Upper lobe of right lung (tissue), 1 donor: ENCODE results near the gene PRPF31. TPM values are rescaled to one million over a fixed set of nuclear protein-coding genes. Genes with fewer than 3 reads are reported as not detected.
"Not testable (repeated sequence)": the region's sequence is repeated elsewhere in the genome, so short reads cannot be mapped to it uniquely, and the experiment has no call there.

Source experiments
- ATAC-seq: fragments of 200-7000 bp; cut with Tn5 transposase; one replicate; pipeline ENCODE4 v1.9.1; 2020; ENCODE audit warnings: mild to moderate bottlenecking, moderate library complexity
- DNase-seq: peaks from one replicate; pipeline ENCODE4 v3.0.0-alpha.2; 2020
- H3K27ac ChIP-seq: fragments of 200-600 bp; one replicate; pipeline ENCODE4 v1.8.0; 2022
- H3K27me3 ChIP-seq: fragments of 200-600 bp; one replicate; pipeline ENCODE4 v1.8.0; 2022; ENCODE audit warnings: mild to moderate bottlenecking
- H3K36me3 ChIP-seq: fragments of 200-600 bp; one replicate; pipeline ENCODE4 v1.8.0; 2022
- H3K4me1 ChIP-seq: fragments of 200-600 bp; one replicate; pipeline ENCODE4 v1.8.0; 2022
- H3K4me3 ChIP-seq: fragments of 200-600 bp; one replicate; pipeline ENCODE4 v1.8.0; 2022; ENCODE audit warnings: mild to moderate bottlenecking
- H3K9me3 ChIP-seq: fragments of 200-600 bp; one replicate; pipeline ENCODE4 v1.8.0; 2022
- intact Hi-C: fragments of 100-400 bp; cut with DNase I; formaldehyde crosslinking; loops from one replicate; pipeline ENCODE4 v1.11.0; 2022
- total RNA-seq: library from RNA; stranded (reverse); fragmentation: NEBNext Ultra II Directional; extraction: Animal tissue kit (Norgen Biotek cat#: 25700); gene quantifications from one replicate; pipeline ENCODE4 v1.2.1, GENCODE V29; 2021
- TF ChIP-seq, protein P1 (sequence below): fragments of 200-600 bp; IDR thresholded peaks from one replicate; pipeline ENCODE4 v1.8.0; 2022; ENCODE audit warnings: antibody characterized with exemption
- donor health status: DM: no; HTN: yes; CAD: no; lungs with severe emphysema.

PRPF31 gene
- total RNA-seq, 1 donor from 2014 or later: 44.9 TPM

DNA sequence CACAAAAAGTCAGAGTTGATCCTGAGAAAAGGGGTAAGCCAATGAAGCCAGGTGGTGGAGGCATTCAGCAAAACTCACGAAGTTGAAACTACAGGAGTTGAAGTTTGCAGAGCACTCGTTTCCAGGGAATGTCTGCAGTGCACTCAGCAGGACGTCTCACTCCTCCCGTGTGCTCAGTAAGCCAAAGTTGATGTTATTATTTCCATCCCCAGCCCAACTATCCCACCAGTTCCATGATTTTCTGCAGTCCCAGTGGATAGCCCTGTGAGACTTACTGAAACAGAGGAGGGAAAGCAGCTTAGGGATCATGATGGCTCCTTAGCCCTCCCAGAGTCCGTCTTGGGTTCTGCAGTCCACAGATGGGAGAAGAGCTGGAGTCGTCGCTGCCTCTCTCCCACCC, 34.5 kb upstream of the PRPF31 start, which contains the start of gene TARM1:
Gene TARM1, minus strand, starts transcription at position 334 of the 400 bp plus-strand sequence. Its CDS starts 25 bp downstream, at position 309.
- ATAC-seq (no peak), DNase-seq (no peak)
- Histone ChIP-seq H3K27me3 (no peaks in the 10 kb centered on the region), H3K4me3 (no peak within 1 kb of the TSS), H3K9me3 (peaks cover 4% of the 10 kb centered on the region), H3K36me3 (no peaks in the 10 kb centered on the region), H3K4me1 (no peaks in the 10 kb centered on the region), H3K27ac (no peak within 1 kb of the TSS)
- TF ChIP-seq, protein P1, sequence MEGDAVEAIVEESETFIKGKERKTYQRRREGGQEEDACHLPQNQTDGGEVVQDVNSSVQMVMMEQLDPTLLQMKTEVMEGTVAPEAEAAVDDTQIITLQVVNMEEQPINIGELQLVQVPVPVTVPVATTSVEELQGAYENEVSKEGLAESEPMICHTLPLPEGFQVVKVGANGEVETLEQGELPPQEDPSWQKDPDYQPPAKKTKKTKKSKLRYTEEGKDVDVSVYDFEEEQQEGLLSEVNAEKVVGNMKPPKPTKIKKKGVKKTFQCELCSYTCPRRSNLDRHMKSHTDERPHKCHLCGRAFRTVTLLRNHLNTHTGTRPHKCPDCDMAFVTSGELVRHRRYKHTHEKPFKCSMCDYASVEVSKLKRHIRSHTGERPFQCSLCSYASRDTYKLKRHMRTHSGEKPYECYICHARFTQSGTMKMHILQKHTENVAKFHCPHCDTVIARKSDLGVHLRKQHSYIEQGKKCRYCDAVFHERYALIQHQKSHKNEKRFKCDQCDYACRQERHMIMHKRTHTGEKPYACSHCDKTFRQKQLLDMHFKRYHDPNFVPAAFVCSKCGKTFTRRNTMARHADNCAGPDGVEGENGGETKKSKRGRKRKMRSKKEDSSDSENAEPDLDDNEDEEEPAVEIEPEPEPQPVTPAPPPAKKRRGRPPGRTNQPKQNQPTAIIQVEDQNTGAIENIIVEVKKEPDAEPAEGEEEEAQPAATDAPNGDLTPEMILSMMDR: no peak
- intact Hi-C loops: no loop called here

DNA sequence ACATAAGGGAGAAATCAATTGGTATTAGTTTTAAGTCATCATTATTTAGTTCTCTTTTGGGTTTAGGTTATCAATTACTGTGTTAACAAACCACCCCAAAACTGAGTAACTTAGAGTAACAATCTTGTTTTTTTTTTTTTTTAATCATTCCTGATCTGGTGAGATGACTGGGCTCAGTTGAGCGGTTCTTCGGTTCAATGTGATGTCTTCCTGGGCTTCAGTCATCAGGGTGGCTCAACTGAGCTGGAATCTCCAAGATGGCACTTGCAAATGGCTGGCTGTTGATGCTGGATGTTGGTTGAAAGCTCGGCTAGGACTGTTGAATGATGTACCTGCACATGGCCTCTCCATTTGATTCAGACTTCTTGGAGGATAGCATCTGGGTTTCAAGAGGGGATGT, 31.1 kb upstream of the PRPF31 start:
- DNase-seq (no peak), ATAC-seq (no peak)
- H3K27ac ChIP-seq: no peak overlapping the region
- H3K4me1 ChIP-seq: no peaks in the 10 kb centered on the region
- no peaks in the 10 kb centered on the region for H3K36me3 ChIP-seq
- H3K9me3 ChIP-seq: peaks cover 4% of the 10 kb centered on the region
- TF ChIP-seq, protein P1: no peak
- no peak overlapping the region for H3K4me3 ChIP-seq
- no peaks in the 10 kb centered on the region for H3K27me3 ChIP-seq
- intact Hi-C loops: no loop called here

DNA sequence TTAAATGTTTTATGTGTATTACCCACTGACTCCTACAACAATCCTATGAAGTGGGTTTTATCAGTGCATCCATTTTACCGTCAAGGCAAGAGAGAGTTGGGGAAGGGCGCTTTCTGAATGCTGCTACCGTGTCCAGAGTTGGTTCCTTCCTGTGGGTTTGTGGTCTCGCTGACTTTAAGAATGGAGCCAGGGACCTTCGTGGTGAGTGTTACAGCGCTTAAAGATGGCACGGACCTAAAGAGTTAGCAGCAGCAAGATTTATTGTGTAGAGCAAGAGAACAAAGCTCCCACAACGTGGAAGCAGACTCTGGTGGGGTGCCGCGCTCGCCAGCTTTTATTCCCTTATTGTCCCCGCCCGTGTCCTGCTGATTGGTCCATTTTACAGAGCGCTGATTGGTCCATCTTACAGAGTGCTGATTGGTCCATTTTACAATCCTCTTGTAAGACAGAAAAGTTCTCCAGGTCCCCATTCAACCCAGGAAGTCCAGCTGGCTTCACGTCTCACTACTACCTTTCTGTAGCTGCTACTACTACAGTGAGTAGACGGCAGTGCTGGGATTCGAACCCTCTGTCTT, 21.0 kb upstream of the PRPF31 start:
- H3K27ac ChIP-seq: no peak overlapping the region
- TF ChIP-seq, protein P1: no peak
- H3K4me3 ChIP-seq: no peak overlapping the region
- intact Hi-C loops: no loop called here
- peaks cover 5% of the 10 kb centered on the region for H3K4me1 ChIP-seq
- H3K36me3 ChIP-seq: no peaks in the 10 kb centered on the region
- ATAC-seq (no peak), DNase-seq (no peak)
- H3K9me3 ChIP-seq: no peaks in the 10 kb centered on the region
- peaks cover 11% of the 10 kb centered on the region for H3K27me3 ChIP-seq

DNA sequence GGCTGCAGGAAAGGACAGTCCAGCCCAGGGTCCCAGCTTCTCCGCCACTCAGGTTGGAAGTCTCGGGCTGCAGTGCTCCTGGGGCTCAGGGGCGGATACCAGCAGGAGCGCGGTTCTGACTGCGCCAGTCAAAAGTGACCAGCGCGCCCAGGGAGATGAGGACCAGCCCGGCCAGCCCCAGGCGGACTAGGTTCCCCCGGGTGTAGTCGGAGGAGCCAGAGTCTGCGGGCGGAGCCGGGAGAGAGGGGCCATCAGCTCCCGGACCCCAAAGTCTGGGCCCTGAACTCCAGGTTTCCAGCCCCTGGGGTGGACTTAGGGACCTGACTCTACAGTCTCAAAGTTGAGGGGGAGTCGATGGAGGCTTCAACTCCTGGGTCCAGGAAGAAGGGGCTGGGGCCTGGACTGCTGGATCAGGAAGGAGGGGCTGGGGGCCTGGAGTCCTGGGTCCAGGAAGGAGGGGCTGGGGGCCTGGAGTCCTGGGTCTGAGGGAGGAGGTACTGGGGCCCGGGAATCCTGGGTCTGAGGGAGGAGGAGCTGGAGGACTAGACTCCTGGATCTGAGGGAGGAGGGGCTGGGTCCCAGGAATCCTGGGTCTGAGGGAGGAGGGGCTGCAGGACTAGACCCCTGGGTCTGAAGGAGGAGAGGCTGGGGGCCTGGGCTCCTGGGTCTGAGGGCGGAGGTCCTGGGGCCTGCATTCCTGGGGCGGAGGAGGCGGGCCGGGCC, 20.3 kb upstream of the PRPF31 start:
- H3K36me3 ChIP-seq: no peaks in the 10 kb centered on the region
- ATAC-seq (no peak), DNase-seq (no peak)
- H3K4me1 ChIP-seq: peaks cover 5% of the 10 kb centered on the region
- TF ChIP-seq, protein P1: no peak
- intact Hi-C loops: no loop called here
- no peak overlapping the region for H3K27ac ChIP-seq
- H3K27me3 ChIP-seq: peaks cover 11% of the 10 kb centered on the region
- H3K9me3 ChIP-seq: no peaks in the 10 kb centered on the region
- H3K4me3 ChIP-seq: peak overlapping the region; percentile 33

DNA sequence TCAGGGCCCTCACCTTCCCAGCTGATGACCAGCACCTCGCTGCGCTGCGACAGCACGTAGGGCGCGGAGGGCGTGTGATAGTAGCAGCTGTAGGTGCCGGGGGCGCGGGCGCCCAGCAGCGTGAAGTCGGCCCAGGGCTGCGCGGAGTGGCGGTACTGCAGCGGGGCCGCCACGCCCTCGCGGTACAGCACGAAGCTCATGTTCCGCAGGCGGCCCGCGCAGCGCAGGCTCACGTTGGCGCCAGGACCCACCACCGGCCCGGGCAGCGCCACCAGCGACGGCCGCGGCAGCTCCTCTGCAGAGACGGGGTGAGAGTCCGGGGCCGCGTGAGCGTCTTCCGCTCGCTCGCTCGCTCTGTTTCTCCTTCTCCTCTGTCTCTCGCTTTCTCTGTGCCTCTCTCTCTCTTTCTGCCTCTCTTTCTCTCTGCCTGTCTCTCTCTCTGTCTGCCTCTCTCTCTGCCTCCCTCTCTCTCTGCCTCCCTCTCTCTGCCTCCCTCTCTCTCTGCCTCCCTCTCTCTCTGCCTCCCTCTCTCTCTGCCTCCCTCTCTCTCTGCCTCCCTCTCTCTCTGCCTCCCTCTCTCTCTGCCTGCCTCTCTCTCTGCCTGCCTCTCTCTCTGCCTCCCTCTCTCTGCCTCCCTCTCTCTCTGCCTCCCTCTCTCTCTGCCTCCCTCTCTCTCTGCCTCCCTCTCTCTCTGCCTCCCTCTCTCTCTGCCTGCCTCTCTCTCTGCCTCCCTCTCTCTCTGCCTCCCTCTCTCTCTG, 19.5 kb upstream of the PRPF31 start:
- intact Hi-C loops, H3K27ac ChIP-seq, H3K4me1 ChIP-seq, H3K36me3 ChIP-seq, H3K9me3 ChIP-seq: not testable (repeated sequence)
- peaks cover 11% of the 10 kb centered on the region for H3K27me3 ChIP-seq
- ATAC-seq (peak; percentile 62), DNase-seq (peak; percentile 77)
- H3K4me3 ChIP-seq: peak overlapping the region; percentile 33

DNA sequence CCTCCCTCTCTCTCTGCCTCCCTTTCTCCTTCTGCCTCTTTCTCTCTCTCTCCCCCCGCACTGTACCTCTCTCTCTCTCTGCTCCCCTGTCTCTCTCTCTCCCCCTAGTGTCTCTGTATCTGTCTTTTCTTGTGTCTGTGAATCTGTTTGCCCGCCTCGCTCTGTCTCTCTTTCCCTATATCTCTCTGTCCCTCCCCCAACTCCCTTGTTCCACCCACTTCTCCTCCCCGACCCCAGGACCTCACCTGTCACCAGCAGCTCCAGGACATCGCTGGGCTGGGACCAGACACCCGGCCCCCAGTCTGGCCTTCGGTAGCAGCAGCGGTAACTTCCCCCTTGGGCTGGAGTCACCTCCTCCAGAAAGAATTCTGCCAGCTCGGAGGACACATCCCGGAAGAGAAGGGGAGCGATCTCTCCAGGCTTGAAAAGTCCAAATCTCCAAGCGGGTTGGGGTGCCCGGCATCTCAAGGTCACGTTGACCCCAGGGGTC, 18.9 kb upstream of the PRPF31 start:
- peak; percentile 13 for ATAC-seq
- TF ChIP-seq, protein P1: no peak
- Histone ChIP-seq H3K27ac (no peak overlapping the region), H3K9me3 (no peaks in the 10 kb centered on the region), H3K27me3 (peaks cover 11% of the 10 kb centered on the region), H3K4me3 (peak overlapping the region; percentile 17), H3K4me1 (peaks cover 5% of the 10 kb centered on the region), H3K36me3 (no peaks in the 10 kb centered on the region)
- no peak for DNase-seq
- intact Hi-C loops: no loop called here
